Measurements from ENCODE around the gene SYNE2. TPM values are rescaled to one million over a fixed set of nuclear protein-coding genes. Genes with fewer than 3 reads are reported as not detected.

SYNE2 gene
- total and polyA plus RNA-seq, 4 donors: 12.0 to 79.9 (median 19.5) TPM

DNA sequence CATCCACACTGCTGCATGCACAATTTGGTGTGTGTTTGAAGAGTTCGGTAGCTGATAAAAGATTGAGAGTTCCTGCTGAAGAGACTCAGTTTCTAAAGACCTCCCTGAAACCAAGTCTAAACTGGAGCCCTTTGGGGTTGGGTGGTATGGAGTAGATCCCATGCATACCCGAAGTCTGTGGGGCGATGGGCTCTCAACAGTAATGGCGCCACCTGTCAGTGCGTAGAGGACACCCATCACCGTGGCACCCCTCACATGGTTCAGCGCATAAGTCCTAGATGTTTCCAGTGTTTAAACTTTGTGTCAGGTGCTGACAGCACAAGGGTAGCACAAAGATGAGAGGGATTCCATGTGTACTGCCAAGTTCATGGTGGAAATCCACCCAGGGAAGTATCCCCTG is 355.5 kb downstream of the SYNE2 start:
- Histone ChIP-seq H3K36me3 (ENCODE audit: control insufficient read depth in 4 of 4, insufficient read depth in 3 of 4, low read depth in 1 of 4, low read length in 3 of 4) (peaks cover 22 to 57% (median 50%) of the 10 kb centered on the region in 4 donors), H3K27ac (ENCODE audit: low read depth in 1 of 2, low read length in 2 of 2) (no peak overlapping the region), H3K4me3 (ENCODE audit: low read depth in 1 of 3, low read length in 3 of 3) (no peak overlapping the region), H3K9me3 (ENCODE audit: control insufficient read depth in 4 of 4, low read length in 3 of 4) (no peaks in the 10 kb centered on the region), H3K27me3 (ENCODE audit: control insufficient read depth in 4 of 4, insufficient read depth in 4 of 4, low read length in 3 of 4) (no peaks in the 10 kb centered on the region), H3K4me1 (ENCODE audit: control insufficient read depth in 4 of 4, insufficient read depth in 4 of 4, low read length in 3 of 4) (no peaks in the 10 kb centered on the region), H3K9ac (ENCODE audit: low read depth in 1 of 2, low read length in 2 of 2) (no peak overlapping the region)
- DNase-seq (ENCODE audit: low spot score): no peak
- WGBS: 98% methylated on average over 7 of the region's 7 CpGs
- no peak for TF ChIP-seq SP1 (IDR thresholded peaks at IDR 0.05)
- TF ChIP-seq CTCF (IDR thresholded peaks at IDR 0.05; ENCODE audit: low read depth, low read length, missing input control): no peak
- TF ChIP-seq, protein P1, sequence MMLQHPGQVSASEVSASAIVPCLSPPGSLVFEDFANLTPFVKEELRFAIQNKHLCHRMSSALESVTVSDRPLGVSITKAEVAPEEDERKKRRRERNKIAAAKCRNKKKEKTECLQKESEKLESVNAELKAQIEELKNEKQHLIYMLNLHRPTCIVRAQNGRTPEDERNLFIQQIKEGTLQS (IDR thresholded peaks at IDR 0.05): no peak
- TF ChIP-seq GABPA (IDR thresholded peaks at IDR 0.05 in 1 of 2, conservative IDR thresholded peaks at IDR 0.05 in 1 of 2): no peak
- TF ChIP-seq HNF4G (IDR thresholded peaks at IDR 0.05): no peak
- no peak for TF ChIP-seq FOXA1 (IDR thresholded peaks at IDR 0.05)
- TF ChIP-seq MAX (IDR thresholded peaks at IDR 0.05): no peak
- TF ChIP-seq FOXA2 (IDR thresholded peaks at IDR 0.05): no peak
- no peak for TF ChIP-seq RAD21 (IDR thresholded peaks at IDR 0.05)
- TF ChIP-seq, protein P2, sequence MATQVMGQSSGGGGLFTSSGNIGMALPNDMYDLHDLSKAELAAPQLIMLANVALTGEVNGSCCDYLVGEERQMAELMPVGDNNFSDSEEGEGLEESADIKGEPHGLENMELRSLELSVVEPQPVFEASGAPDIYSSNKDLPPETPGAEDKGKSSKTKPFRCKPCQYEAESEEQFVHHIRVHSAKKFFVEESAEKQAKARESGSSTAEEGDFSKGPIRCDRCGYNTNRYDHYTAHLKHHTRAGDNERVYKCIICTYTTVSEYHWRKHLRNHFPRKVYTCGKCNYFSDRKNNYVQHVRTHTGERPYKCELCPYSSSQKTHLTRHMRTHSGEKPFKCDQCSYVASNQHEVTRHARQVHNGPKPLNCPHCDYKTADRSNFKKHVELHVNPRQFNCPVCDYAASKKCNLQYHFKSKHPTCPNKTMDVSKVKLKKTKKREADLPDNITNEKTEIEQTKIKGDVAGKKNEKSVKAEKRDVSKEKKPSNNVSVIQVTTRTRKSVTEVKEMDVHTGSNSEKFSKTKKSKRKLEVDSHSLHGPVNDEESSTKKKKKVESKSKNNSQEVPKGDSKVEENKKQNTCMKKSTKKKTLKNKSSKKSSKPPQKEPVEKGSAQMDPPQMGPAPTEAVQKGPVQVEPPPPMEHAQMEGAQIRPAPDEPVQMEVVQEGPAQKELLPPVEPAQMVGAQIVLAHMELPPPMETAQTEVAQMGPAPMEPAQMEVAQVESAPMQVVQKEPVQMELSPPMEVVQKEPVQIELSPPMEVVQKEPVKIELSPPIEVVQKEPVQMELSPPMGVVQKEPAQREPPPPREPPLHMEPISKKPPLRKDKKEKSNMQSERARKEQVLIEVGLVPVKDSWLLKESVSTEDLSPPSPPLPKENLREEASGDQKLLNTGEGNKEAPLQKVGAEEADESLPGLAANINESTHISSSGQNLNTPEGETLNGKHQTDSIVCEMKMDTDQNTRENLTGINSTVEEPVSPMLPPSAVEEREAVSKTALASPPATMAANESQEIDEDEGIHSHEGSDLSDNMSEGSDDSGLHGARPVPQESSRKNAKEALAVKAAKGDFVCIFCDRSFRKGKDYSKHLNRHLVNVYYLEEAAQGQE (IDR thresholded peaks at IDR 0.05): no peak
- TF ChIP-seq TAF1 (conservative IDR thresholded peaks at IDR 0.05): no peak
- TF ChIP-seq NR2F2 (IDR thresholded peaks at IDR 0.05): no peak
- no peak for TF ChIP-seq EGR1 (IDR thresholded peaks at IDR 0.05; ENCODE audit: low read depth in 2 of 2)
- no peak for TF ChIP-seq HNF4A (conservative IDR thresholded peaks at IDR 0.05)

- 89% methylated on average over 10 of the region's 10 CpGs for WGBS
- Histone ChIP-seq H3K9ac (ENCODE audit: low read depth in 1 of 2, low read length in 2 of 2) (no peak overlapping the region), H3K27ac (ENCODE audit: low read depth in 1 of 2, low read length in 2 of 2) (no peak overlapping the region), H3K4me1 (ENCODE audit: control insufficient read depth in 4 of 4, insufficient read depth in 4 of 4, low read length in 3 of 4) (no peaks in the 10 kb centered on the region), H3K4me3 (ENCODE audit: low read depth in 1 of 3, low read length in 3 of 3) (no peak overlapping the region), H3K27me3 (ENCODE audit: control insufficient read depth in 4 of 4, insufficient read depth in 4 of 4, low read length in 3 of 4) (no peaks in the 10 kb centered on the region), H3K9me3 (ENCODE audit: control insufficient read depth in 4 of 4, low read length in 3 of 4) (no peaks in the 10 kb centered on the region), H3K36me3 (ENCODE audit: control insufficient read depth in 4 of 4, insufficient read depth in 3 of 4, low read depth in 1 of 4, low read length in 3 of 4) (peaks cover 22 to 63% (median 54%) of the 10 kb centered on the region in 4 donors)
- DNase-seq (ENCODE audit: low spot score): no peak
- no peak for TF ChIP-seq MAX (IDR thresholded peaks at IDR 0.05)
- TF ChIP-seq FOXA1 (IDR thresholded peaks at IDR 0.05): no peak
- no peak for TF ChIP-seq NR2F2 (IDR thresholded peaks at IDR 0.05)
- TF ChIP-seq CTCF (IDR thresholded peaks at IDR 0.05; ENCODE audit: low read depth, low read length, missing input control): no peak
- no peak for TF ChIP-seq HNF4G (IDR thresholded peaks at IDR 0.05)
- TF ChIP-seq, protein P2 (IDR thresholded peaks at IDR 0.05): no peak
- no peak for TF ChIP-seq EGR1 (IDR thresholded peaks at IDR 0.05; ENCODE audit: low read depth in 2 of 2)
- TF ChIP-seq, protein P1 (IDR thresholded peaks at IDR 0.05): no peak
- no peak for TF ChIP-seq YY1 (IDR thresholded peaks at IDR 0.05)
- no peak for TF ChIP-seq HNF4A (conservative IDR thresholded peaks at IDR 0.05)
- TF ChIP-seq GABPA (IDR thresholded peaks at IDR 0.05 in 1 of 2, conservative IDR thresholded peaks at IDR 0.05 in 1 of 2): no peak
- no peak for TF ChIP-seq TAF1 (conservative IDR thresholded peaks at IDR 0.05)
- TF ChIP-seq FOXA2 (IDR thresholded peaks at IDR 0.05): no peak
- TF ChIP-seq SP1 (IDR thresholded peaks at IDR 0.05): no peak
Observed at GRCh38 chr14:64208981-64209380, 356.2 kb downstream of the SYNE2 start.

All from liver (tissue), 9 donors.